ENCODE data around the gene NBDY.

The NBDY gene

GRCh38 chrX:56785442-56785841 lies 56.4 kb downstream of the NBDY start:
- DNase-seq (ENCODE audit: low spot score), result no peak

- no peak for DNase-seq (ENCODE audit: low spot score)
These were observed 58.1 kb downstream of the NBDY start for GRCh38 chrX:56786889-56787733.

GRCh38 chrX:56787734-56788152 lies 58.7 kb downstream of the NBDY start:
- no peak for DNase-seq (ENCODE audit: low spot score)

GRCh38 chrX:56788229-56788628 lies 59.2 kb downstream of the NBDY start:
- DNase-seq (ENCODE audit: low spot score), result no peak

GRCh38 chrX:56788717-56789122 lies 59.7 kb downstream of the NBDY start:
- DNase-seq (ENCODE audit: low spot score), result peak; percentile 53

- no peak for DNase-seq (ENCODE audit: low spot score)
These were observed 60.6 kb downstream of the NBDY start for GRCh38 chrX:56789518-56790070.

- DNase-seq (ENCODE audit: low spot score), result no peak
These were observed 61.7 kb downstream of the NBDY start for GRCh38 chrX:56790778-56791177.

- DNase-seq (ENCODE audit: low spot score), result no peak
These were observed 62.4 kb downstream of the NBDY start for GRCh38 chrX:56791456-56791855.

- DNase-seq (ENCODE audit: low spot score), result no peak
These were observed 63.4 kb downstream of the NBDY start for GRCh38 chrX:56792270-56793111.

GRCh38 chrX:56793112-56793430 lies 64.0 kb downstream of the NBDY start:
- DNase-seq (ENCODE audit: low spot score), result no peak

- no peak for DNase-seq (ENCODE audit: low spot score)
These were observed 64.7 kb downstream of the NBDY start for GRCh38 chrX:56793521-56794320.

- no peak for DNase-seq (ENCODE audit: low spot score)
These were observed 65.6 kb downstream of the NBDY start for GRCh38 chrX:56794404-56795230.

GRCh38 chrX:56795309-56795868 lies 66.3 kb downstream of the NBDY start:
- DNase-seq (ENCODE audit: low spot score), result no peak

GRCh38 chrX:56796641-56797395 lies 67.8 kb downstream of the NBDY start:
- no peak for DNase-seq (ENCODE audit: low spot score)

GRCh38 chrX:56797574-56798338 lies 68.7 kb downstream of the NBDY start:
- DNase-seq (ENCODE audit: low spot score), result peak; percentile 73

- no peak for DNase-seq (ENCODE audit: low spot score)
These were observed 69.3 kb downstream of the NBDY start for GRCh38 chrX:56798339-56798711.

GRCh38 chrX:56798866-56799758 lies 70.1 kb downstream of the NBDY start:
- peak; percentile 38 for DNase-seq (ENCODE audit: low spot score)

- DNase-seq (ENCODE audit: low spot score), result no peak
These were observed 71.3 kb downstream of the NBDY start for GRCh38 chrX:56800307-56800706.

Data from hematopoietic multipotent progenitor cell treated with erythropoietin and hydrocortisone succinate and interleukin-3 and kit ligand, for 17 days (in vitro differentiated cells).